GM19328 (cell line): ENCODE data around the gene SPDEF.

Source experiments
- ATAC-seq: cut with Tn5 transposase; IDR thresholded peaks from one replicate; pipeline ENCODE4 v1.9.1; 2021; ENCODE audit warnings: mild to moderate bottlenecking, moderate library complexity; ENCODE audit not compliant: unreplicated experiment

Gene SPDEF

DNA sequence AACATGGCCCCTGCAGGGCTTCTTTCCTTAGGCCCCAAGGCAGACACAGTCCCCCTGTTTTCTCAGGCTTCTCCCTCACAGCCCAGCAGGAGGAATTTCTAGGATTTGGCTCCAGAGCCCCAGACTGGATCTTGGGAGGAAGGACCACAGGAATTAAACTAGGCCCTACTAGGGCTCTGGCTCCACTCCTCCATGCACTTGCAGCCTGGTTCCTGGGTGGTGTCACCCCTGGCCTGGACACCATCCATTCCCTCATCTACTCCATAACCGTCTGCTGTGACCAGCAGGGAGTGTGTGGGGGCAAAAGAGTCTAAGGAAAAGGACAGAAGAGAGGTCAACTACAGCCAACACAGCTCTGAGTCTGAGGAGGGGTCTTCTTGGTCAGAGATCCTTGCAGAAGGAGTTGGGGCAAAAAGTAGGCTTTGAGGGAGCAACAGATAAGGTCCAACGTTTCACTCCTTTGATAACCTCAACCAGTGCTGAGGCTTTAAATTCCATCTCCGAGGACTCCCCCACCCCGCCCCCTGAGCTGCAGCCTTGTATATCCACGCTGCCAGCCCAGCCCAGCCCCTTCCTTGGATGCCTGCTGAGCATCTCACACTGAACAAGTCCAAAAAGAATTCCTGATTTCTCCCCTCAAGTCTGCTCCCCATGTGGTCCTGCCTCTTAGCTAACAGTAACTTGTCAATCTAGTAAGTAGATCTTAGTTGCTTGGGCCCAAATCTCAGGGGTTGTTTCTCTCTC is 27.9 kb upstream of the SPDEF start:
- ATAC-seq = no peak

DNA sequence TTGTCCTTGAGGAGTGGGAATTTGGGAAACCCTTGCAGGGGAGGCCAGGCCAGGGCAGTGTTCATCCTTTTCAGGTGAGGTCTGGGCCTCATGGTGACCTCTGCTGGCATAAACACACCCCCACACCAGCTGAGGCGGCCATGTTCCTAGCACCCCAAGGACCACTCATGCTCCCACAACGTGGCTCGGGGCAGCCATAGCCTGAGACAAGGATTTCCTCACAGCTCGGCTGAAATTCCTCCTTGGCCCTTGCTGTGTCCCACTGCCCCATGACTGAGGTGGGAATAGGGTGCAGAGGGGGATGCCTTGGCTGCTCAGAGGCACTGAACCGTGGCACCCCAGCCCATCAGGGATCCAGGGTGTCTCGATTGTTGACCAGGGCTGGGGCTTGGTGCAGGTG is 27.3 kb upstream of the SPDEF start:
- no peak for ATAC-seq

DNA sequence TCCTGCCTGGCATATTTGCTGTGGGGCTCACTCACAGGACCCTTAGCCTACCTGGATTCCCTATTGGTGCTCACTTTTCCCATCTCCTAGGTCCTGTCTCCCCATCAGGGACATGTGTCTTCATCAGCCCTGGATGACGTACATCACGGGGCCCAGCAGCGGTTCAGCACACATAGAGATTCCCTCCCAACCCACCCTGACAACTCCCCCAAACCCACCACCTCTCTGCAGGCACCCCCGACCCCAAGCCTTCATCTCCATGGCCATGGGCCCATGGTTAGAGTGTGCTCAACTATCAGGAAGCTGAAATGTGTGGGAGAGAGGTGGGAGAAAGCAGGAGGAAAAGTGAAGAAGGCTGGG is 25.4 kb upstream of the SPDEF start:
- no peak for ATAC-seq

DNA sequence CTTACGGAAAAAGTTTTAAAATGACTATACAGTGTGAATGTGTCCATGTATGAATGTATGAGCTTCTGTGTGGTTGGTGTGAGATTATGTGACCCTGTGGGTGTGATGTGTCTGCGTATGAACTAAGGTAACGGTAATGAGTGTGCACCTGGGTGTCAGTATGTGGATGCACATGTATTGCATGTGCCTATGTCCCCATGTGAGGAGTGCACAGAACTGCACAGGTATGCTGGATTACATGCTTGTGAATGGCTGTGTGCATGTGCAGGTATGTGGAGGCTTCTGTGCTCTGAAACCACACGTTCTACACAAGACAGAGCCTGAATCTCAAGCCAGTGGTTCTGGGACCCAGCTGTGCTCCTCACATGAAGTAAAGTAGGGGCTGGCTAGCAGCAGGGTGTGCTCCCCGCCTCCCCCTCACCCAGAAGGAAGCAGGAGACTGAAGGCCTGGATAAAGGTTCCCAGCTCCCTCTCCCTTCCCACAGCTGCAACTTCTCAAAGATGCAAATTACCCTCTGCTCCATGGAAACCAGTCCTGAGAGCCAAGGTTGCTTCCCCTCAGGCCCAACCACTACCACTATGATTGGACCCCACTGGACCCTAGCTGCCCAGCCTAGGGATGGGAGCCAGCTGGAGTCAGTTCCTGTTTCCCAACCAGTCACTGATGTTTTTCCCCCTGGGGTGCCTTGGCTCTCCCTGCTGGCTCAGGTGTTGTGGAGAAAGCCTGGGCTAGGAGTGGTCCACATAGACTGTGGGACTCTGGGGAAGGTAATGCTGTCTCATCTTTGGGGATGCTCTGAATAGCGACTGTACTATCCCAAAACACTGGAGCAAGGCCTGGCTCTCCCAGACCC is 24.8 kb upstream of the SPDEF start:
- ATAC-seq = no peak

DNA sequence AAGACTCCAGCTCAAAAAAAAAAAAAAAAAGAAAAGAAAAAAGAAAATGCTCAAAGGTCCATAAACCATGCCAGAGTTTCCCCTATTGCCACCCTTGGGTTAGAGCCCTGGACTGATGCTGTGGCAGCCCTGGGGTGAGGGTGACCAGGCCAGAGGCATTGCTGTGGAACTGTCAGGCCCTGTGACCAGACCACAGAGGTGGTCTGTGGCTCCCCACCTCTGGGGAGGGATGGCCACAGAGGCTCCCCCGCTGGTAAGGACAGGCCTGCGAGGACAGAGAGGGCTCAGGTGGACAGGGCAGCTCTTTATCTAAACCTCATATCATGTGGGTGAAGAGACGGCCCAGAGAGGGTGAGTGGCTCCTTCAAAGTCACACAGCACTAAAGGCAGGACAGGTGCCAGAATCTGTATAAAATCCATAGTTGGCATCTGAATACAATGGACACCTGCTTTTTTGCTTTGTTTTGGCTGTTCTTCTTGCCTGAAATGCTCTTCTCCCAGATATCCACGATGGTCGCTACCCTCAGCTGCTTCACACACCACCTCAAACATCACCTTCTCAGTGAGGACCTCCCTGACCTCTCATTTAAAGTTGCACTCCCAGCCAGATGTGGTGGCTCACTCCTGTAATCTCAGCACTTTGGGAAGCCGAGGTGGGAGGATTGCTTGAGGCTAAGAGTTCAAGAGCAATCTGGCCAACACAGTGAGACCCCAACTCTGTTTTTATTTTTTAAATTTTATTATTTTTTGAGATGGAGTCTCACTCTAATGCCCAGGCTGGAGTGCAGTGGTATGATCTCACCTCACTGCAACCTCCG is 22.5 kb upstream of the SPDEF start:
- no peak for ATAC-seq

DNA sequence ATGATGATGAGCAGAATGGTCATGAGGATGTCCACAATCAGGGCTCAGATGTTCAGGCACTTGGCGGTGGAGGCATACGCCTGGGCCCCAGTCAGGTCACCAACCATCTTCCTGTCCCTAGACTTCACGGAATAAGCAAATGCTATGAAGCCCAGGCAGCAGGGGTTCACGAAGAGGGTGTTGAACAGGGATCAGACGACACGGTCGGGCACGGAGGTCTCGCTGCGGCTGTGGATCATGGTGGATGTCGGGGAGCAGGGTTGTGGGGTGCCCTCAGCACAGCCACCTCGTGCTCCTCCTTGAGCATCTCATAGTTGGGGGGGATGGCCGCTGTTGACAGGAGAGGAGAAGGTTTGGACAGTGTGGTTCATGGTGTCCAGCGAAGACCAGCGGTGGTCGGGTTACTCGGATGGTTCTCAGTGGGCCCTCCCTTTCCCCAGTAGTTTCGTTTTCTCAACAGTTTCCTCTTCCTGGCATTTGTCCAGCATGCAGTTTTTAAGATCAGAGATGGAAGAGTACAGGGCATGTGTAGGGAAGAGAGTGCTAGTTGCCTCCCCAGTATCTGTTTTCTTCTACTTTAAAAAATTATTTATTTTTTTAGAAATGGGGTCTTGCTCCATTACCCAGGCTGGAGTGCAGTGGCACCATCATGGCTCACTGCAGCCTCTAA is 20.3 kb upstream of the SPDEF start:
- no peak for ATAC-seq

DNA sequence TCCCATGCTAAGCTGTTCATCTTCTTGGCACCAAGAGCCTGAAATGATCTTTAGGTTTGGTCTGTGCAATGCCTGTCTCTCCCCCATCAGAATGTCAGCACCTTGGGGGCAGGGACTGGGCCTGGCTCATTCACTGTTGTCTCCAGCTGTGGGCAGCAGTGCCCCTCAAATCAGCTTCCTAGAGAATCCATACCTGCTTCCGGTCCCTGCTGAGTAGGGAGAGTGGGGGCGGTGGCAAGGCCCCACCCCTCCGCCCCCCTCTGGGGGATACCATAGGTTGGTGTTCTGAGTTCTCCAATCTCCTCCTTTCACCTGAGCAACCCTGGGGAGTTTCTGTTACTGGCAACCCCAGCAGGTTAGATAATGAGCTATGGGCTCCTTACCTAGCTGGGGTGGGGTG is 19.2 kb upstream of the SPDEF start:
- no peak for ATAC-seq

DNA sequence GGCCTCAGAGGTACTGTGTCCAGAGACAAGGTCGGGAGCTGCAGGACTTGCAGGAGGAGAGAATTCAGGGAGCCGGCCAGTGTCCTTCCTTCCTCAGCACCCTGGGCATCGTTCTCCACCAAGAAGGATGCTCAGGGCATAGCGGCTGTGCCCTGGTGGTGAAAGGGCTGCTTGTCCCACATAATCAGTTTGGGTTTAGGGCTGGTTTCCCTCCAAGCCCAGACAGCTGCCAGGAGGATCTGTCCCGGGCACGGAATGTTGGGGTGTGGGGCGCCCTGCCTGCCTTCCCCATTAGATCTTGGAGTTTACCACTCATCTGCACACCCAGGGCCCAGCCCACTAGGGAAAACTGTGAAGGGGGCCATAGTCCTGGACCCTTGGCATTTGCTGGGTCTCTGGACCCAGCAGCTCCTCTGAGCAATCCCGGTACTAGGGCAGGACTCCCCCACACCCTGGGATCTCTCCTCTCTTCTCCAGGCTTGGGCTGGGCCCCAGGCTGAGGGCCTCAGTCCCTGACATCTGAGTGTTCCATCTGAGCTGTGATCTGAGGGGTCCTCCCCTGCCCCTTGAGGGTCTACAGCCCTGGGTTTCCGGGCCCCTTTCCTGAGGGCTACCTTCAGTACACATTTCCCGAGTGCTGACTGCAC is 18.6 kb upstream of the SPDEF start:
- ATAC-seq = no peak

DNA sequence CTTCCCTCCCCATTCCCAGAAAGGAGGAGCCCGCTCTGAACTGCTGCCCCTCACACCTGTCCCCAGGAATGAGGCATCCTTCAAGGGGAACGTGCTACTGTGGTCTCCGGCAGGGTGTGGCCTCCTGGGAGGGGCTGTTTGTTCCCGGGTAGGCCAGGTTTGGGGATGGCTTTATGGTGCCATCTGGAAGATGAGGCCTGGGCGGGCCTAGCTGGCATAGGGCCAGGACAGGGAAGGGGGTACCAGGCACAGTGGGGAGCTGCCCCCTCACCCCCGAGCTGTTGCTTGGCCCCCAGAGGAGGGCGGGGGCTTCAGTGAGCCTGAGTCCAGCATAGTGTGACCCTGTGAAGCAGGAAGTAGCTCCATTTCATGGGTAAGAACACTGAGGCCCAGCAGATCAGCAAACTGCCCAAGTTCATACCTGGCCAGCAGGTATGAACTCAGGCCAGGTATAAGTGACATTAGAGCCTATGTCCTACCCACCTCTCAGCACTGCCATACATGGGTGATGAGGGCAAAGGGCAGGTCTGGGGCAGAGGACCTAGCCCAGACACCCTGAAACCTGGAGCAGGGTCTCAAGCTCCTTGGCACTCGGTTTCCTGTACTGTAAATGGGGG is 17.5 kb upstream of the SPDEF start:
- ATAC-seq = no peak

DNA sequence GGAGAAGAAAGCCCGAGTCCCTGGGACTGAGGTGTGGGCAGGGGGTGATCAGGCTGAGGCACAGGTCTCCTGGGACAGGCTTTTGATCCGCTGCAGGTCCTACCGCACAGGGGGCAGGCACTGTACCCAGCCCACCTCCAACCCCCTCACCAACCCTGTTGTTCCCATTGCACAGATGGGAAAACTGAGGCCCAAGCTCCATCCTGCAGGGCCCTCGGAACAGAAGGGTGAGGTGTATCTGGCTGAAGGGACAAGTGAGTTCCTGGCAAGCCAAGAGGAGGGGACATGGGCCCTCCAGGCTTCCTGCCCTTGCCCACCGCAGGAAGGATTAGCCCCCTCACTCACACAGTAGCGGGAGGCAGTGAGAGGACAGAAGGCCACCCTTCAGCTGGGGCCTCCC is 16.5 kb upstream of the SPDEF start:
- ATAC-seq = no peak

DNA sequence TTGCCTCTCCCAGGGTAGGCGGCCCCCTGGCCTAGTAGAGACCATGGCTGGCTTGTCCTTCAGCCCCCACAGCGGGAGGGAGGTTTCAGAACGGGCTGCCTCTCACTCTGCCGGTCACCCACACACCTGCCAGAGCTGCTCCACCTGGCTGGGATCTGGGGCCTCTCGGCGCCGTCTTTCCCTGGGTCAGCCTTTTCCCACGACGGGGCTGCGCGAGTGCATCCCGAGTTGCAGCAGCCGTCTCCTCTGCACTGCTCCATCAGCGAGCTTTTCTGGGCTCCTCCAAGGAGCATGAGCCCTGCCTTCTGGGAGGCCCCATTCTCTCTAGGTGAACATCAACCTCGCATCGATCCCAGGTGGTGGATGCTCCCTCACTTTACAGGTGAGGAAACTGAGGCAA is 15.9 kb upstream of the SPDEF start:
- ATAC-seq = no peak

DNA sequence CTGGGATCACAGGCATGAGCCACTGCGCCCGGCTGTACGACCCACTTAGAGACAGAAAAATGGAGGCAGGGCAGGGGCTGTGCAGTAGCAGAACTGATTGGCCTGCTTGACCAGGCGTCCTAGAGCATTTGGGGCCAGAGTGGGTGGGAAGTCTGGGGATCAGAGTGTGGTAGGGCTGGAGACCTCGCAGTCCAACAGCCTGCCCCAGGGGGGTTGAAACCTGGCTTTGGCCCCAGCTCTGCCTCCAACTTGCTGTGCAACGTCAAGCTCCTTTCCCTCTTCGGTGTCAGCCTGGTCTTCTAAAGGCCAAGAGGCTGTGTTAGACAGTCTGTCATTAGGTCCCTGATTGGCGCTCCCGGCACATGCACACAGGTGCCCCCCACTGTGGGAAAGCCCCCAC is 15.3 kb upstream of the SPDEF start:
- no peak for ATAC-seq

DNA sequence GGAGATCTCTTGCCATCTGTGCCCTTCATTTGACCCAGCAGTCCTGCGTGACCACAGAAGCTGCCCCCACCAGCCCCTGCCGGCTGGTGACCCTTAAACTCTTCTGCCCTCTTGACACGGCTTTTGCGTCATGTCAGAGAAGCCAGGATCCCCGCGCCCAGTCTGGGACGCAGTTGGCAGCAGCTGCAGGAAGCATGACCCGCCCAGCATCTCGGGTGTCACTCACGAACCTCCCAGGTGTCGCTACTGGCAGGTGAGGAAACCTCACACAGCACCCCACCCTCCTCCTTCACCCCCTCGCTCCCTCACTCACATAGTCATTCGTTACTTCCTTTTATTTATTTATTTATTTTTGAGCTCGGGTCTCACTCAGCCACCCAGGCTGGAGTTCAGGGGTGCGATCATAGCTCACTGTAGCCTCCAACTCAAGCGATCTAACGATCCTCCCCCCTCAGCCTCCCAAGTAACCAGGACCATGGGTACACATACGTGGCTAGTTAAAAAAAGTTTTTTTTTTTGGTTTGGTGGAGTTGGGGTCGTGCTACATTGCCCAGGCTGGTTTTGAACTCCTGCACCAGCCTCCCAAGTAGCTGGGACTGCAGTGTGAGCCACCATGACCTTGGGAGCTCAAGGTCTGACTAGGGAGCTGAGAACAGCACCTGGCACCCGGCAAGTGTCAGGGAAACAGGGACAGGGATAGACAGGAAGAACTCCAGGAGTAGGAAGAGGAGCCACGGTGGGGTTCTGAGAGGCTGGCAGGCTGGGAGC is 14.1 kb upstream of the SPDEF start:
- no peak for ATAC-seq

DNA sequence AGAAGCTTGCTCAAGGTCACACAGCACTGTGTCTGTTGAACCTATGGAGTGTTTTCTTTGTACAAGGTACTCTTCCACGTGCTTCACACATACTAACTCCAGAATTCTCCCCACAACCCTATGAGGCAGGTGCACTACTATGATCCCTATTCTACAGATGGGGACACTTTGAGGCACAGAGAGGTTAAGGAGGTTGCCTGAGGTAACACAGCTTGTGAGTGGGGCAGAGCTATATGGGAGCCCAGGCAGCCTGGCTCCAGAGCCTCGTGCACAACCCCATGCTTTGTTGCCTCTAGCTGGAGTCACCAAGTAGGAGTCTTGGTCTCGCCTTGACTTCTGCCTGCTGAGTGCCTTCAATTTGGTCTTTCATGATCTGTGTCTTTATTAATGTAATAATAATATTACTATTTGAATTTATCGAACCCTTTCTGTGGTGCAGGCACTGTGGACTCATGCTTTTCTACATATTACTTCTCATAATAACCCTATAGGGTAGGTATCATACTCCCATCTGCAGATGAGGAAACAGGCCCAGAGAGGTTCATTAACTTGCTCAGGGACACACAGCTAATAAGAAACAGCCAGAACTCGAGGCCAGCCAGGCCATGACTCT is 13.3 kb upstream of the SPDEF start:
- ATAC-seq = no peak

DNA sequence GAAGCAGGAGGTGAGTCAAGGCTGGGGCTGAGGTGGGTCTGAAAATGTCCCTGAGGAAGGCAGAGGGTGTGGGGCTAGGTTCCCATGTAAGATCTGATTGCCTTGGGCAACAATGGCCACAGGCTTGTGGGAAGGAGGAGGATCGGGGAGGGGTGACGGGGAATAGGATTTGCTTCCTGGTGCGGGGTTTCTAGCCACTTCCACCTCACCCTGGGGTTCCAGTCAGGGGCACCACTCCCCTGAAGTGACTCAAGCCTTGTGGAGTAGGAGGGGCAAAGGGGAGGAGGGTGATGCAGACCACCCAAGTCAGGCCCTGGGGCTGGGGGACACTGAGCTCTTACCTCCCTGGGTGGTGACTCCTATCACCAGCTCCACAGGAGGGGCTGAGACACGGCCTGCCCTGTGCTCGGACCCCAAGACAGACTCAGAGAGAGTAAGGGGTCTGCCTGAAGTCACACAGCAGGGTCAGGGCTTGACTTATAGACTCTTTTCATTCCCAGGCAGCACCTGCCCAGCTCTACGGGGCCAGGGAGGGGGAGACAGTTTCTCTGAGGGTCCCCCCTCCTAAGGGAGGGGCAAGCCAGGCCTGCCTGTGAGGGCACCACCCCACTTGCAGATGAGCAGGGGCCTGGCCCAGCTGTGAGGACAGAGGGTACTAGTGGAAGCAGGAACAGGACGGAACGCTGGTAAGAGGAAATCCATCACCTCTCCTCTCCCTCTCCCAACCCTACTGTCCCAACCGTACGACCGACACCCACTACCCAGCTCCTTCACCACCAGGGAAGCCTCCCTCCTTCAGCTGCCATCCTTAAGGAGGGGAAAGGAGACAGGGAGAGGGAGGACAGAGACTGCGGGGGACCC is 12.4 kb upstream of the SPDEF start:
- no peak for ATAC-seq

DNA sequence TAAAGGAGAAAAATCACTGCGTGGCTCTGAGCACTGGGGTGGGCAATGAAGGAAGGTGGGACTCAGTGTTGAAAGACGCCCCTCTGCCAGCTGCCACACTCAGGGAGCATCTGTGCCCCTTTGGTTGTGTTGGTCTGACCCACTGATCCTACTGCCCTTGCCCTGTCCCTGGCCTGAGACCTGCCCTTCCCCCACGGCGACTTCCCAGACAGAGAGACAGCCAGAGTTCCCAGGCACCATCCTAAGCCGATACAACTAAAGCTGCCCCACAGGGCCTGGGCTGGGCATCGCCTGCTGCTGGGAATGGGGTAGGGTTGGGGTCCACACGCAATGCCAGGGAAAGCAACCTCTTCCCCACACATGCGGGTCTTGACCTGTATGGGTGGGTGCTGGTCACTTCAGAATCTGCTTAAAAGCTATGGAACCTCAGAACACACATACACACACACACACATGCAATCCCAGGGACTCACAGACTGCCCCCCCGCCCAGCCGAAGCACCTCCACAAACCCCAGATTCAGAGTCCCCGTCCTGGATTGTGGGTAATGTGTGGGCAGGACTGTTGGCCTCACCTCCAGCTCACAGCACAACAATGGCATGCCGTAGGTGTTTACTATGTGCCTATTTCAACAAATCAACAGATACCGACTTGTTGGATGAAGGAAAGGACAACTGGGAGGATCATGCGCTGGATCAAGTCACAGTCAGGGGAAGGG is 10.9 kb upstream of the SPDEF start:
- ATAC-seq = no peak

DNA sequence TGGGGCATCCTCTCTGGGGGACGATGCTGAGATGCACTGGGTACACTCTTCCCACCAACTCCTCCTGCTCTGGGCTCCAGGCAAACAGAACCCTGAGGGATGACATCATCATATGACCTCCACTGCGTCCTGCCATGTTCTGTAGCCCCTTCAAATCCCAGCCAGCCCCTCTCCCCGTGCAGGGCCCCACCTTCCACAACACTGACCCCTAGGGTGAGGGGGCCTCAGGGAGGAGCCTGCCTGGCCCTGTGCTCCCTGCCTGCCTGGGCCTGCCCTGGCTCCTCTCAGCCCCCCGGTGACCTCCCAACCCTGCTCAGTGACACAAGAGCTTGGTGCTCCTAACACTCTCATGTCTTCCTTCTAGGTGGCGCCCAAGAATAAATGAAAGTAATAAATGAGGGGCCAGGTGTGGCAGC is 9.6 kb upstream of the SPDEF start:
- no peak for ATAC-seq
